ENCODE measurements around the gene NECTIN4.
A peak's percentile ranks its signal among the peaks of the same experiment; 100 is the strongest.

NECTIN4 gene

GRCh38 chr1:161021970-161022353 is 67.4 kb downstream of the NECTIN4 start:
- no peak for DNase-seq (ENCODE audit: low read depth in 2 of 2)

GRCh38 chr1:161021165-161021969 is 68.0 kb downstream of the NECTIN4 start:
- peak; percentile 71 to 72 for DNase-seq (ENCODE audit: low read depth in 2 of 2)
